CD4-positive, alpha-beta memory T cell (primary cell): ENCODE results near the gene ZNF414. TPM values are rescaled to one million over a fixed set of nuclear protein-coding genes. Genes with fewer than 3 reads are reported as not detected.

ENCODE experiments used
- CTCF ChIA-PET: fragments of 350-600 bp; sonication (Branson Sonifier 250); formaldehyde crosslinking; loops from one replicate; lab custom pipeline; 2021; ENCODE audit warnings: inconsistent platforms; ENCODE audit not compliant: partially characterized antibody; lab: Charles Lee
- POLR2A ChIA-PET: fragments of 350-600 bp; sonication (Branson Sonifier 250); formaldehyde crosslinking; loops from one replicate; lab custom pipeline; 2021; ENCODE audit not compliant: partially characterized antibody; lab: Charles Lee
- DNase-seq, 5 donors: peaks; one replicate each; pipeline versions ENCODE4 v3.0.0 to v3.0.0-alpha.2; 2020 to 2022; ENCODE audit warnings: mixed read lengths in 1 of 5
- H3K27ac ChIP-seq: one replicate; pipeline ENCODE4 v1.7.0; 2013; ENCODE audit warnings: low read depth, low read length
- H3K27me3 ChIP-seq: 2 replicates; pipeline ENCODE4 v1.7.0; 2013; ENCODE audit warnings: mild to moderate bottlenecking, low read length, moderate library complexity; ENCODE audit not compliant: insufficient read depth
- H3K36me3 ChIP-seq: 2 replicates; pipeline ENCODE4 v1.7.0; 2013; ENCODE audit warnings: mild to moderate bottlenecking, low read length, moderate library complexity; ENCODE audit not compliant: insufficient read depth
- H3K4me1 ChIP-seq: 2 replicates; pipeline ENCODE4 v1.7.0; 2013; ENCODE audit warnings: mild to moderate bottlenecking, low read length, moderate library complexity; ENCODE audit not compliant: insufficient read depth
- H3K4me3 ChIP-seq, 2 donors: one replicate each; pipeline ENCODE4 v1.7.0; 2013; ENCODE audit warnings: low read length in 2 of 2, mild to moderate bottlenecking in 1 of 2
- H3K9me3 ChIP-seq, 2 donors: one replicate each; pipeline ENCODE4 v1.7.0; 2013; ENCODE audit warnings: low read length in 2 of 2, control low read depth in 1 of 2; ENCODE audit not compliant: control insufficient read depth in 1 of 2
- H3K27ac Mint-ChIP-seq, 7 donors: one replicate each; pipeline ENCODE4 v1.8.0; 2020 to 2021; ENCODE audit warnings: mixed read lengths in 7 of 7, mild to moderate bottlenecking in 6 of 7, inconsistent platforms in 3 of 7, moderate library complexity in 3 of 7
- H3K27me3 Mint-ChIP-seq, 2 donors: one replicate each; pipeline ENCODE4 v1.8.0; 2020 to 2021; ENCODE audit warnings: mixed read lengths in 2 of 2
- H3K36me3 Mint-ChIP-seq, 2 donors: one replicate each; pipeline ENCODE4 v1.8.0; 2020 to 2021; ENCODE audit warnings: mixed read lengths in 2 of 2, inconsistent platforms in 1 of 2, mild to moderate bottlenecking in 1 of 2
- H3K4me1 Mint-ChIP-seq, 4 donors: one replicate each; pipeline ENCODE4 v1.8.0; 2020 to 2021; ENCODE audit warnings: mixed read lengths in 4 of 4, mild to moderate bottlenecking in 1 of 4
- H3K4me3 Mint-ChIP-seq, 8 donors: one replicate each; pipeline ENCODE4 v1.8.0; 2020 to 2021; ENCODE audit warnings: mixed read lengths in 8 of 8, mild to moderate bottlenecking in 7 of 8, moderate library complexity in 6 of 8, inconsistent platforms in 3 of 8
- H3K9me3 Mint-ChIP-seq, 8 donors: one replicate each; pipeline ENCODE4 v1.8.0; 2020 to 2021; ENCODE audit warnings: mixed read lengths in 8 of 8, mild to moderate bottlenecking in 5 of 8, inconsistent platforms in 3 of 8, moderate library complexity in 1 of 8
- intact Hi-C: fragments of 100-400 bp; cut with micrococcal nuclease; formaldehyde crosslinking; loops from one replicate; pipeline ENCODE4 v1.15.1; 2023
- polyA plus RNA-seq, 2 donors: library from polyadenylated mRNA; unstranded; fragments of 300-500 nt; fragmentation: Illumina TruSeq; gene quantifications; one replicate each; pipeline ENCODE4 v1.2.3, GENCODE V29; 2021
- total RNA-seq, 2 experiments: library from RNA; stranded (reverse); gene quantifications; one replicate each; pipeline ENCODE4 v1.2.3, GENCODE V29; 2021

The ZNF414 gene
- total and polyA plus RNA-seq, 4 experiments from 2014 or later: 9.5 to 50.4 (median 35.4) TPM

- POLR2A ChIA-PET: interaction anchor here (1.2 kb wide), 1 partner anchor 77 kb away, joined by 3 read pairs; no protein-coding TSS in a partner anchor
- Mint-ChIP-seq H3K36me3 (no peaks in the 10 kb centered on the region), H3K4me3 (no peak overlapping the region), H3K9me3 (no peaks in the 10 kb centered on the region), H3K4me1 (peaks cover under 1 to 20% (median 5%) of the 10 kb centered on the region in 4 donors), H3K27me3 (no peaks in the 10 kb centered on the region), H3K27ac (no peak overlapping the region)
- Histone ChIP-seq H3K36me3 (no peaks in the 10 kb centered on the region), H3K27ac (no peak overlapping the region), H3K27me3 (no peaks in the 10 kb centered on the region), H3K9me3 (no peaks in the 10 kb centered on the region), H3K4me1 (peaks cover 4% of the 10 kb centered on the region), H3K4me3 (no peak overlapping the region)
- DNase-seq: peak in 1 of 5 donors; percentile 3
- CTCF ChIA-PET: interaction anchor here (0.9 kb wide), 1 partner anchor 11 kb away, joined by 4 read pairs; no protein-coding TSS in a partner anchor
- intact Hi-C loops: no loop called here
Measured at GRCh38 chr19:8499048-8499833, 14.7 kb downstream of the ZNF414 start.

GRCh38 chr19:8498295-8498694 lies 15.7 kb downstream of the ZNF414 start:
- DNase-seq: peak in 1 of 5 donors; percentile 27
- Histone ChIP-seq H3K9me3 (no peaks in the 10 kb centered on the region), H3K27me3 (no peaks in the 10 kb centered on the region), H3K36me3 (no peaks in the 10 kb centered on the region), H3K4me1 (peaks cover 8% of the 10 kb centered on the region), H3K27ac (no peak overlapping the region), H3K4me3 (no peak overlapping the region)
- Mint-ChIP-seq H3K27ac (no peak overlapping the region), H3K4me1 (peaks cover 4 to 19% (median 7%) of the 10 kb centered on the region in 4 donors), H3K27me3 (no peaks in the 10 kb centered on the region), H3K4me3 (no peak overlapping the region), H3K9me3 (no peaks in the 10 kb centered on the region), H3K36me3 (no peaks in the 10 kb centered on the region)
- POLR2A ChIA-PET: no interaction called here
- CTCF ChIA-PET: interaction anchor here (1.1 kb wide), 1 partner anchor 80 kb away, joined by 3 read pairs; no protein-coding TSS in a partner anchor
- intact Hi-C loops: no loop called here

GRCh38 chr19:8494158-8494557 lies 19.8 kb downstream of the ZNF414 start:
- no peaks in the 10 kb centered on the region for H3K9me3 Mint-ChIP-seq
- Histone ChIP-seq H3K9me3 (no peaks in the 10 kb centered on the region), H3K4me1 (peaks cover 8% of the 10 kb centered on the region), H3K4me3 (no peak overlapping the region), H3K27ac (no peak overlapping the region), H3K36me3 (no peaks in the 10 kb centered on the region), H3K27me3 (no peaks in the 10 kb centered on the region)
- ChIA-PET CTCF (interaction anchor here (0.8 to 3.5 kb wide), 8 partner anchors 11 to 97 kb away, joined by 3 to 30 read pairs (median 4); partner anchors contain the start of gene MYO1F), POLR2A (interaction anchor here (0.9 to 2.2 kb wide), 4 partner anchors 12 to 24 kb away, joined by 3 to 15 read pairs (median 5); partner anchors contain the start of gene ZNF414)
- intact Hi-C loops: no loop called here
- DNase-seq: no peak
- H3K27me3 Mint-ChIP-seq: no peaks in the 10 kb centered on the region
- H3K4me1 Mint-ChIP-seq: peaks cover 4 to 17% (median 4%) of the 10 kb centered on the region in 4 donors
- H3K4me3 Mint-ChIP-seq: no peak overlapping the region
- H3K36me3 Mint-ChIP-seq: peaks cover 3 to 4% of the 10 kb centered on the region in 2 donors
- H3K27ac Mint-ChIP-seq: peak overlapping the region; percentile 38 to 84 (median 64)

- peaks cover 19% of the 10 kb centered on the region for H3K36me3 ChIP-seq
- POLR2A ChIA-PET: interaction anchor here (0.6 to 1.5 kb wide), 2 partner anchors 24 to 28 kb away, joined by 3 to 4 read pairs; no protein-coding TSS in a partner anchor
- DNase-seq: no peak
- H3K4me1 ChIP-seq: peaks cover 25% of the 10 kb centered on the region
- no peaks in the 10 kb centered on the region for H3K27me3 ChIP-seq
- no peak overlapping the region for H3K4me3 ChIP-seq
- peaks cover 17 to 38% (median 23%) of the 10 kb centered on the region in 4 donors for H3K4me1 Mint-ChIP-seq
- intact Hi-C loops: no loop called here
- no peaks in the 10 kb centered on the region for H3K27me3 Mint-ChIP-seq
- CTCF ChIA-PET: interaction anchor here (0.6 to 1.4 kb wide), 2 partner anchors 9 to 68 kb away, joined by 3 read pairs; no protein-coding TSS in a partner anchor
- no peak overlapping the region for H3K27ac ChIP-seq
- H3K4me3 Mint-ChIP-seq: no peak overlapping the region
- peaks cover 27 to 30% of the 10 kb centered on the region in 2 donors for H3K36me3 Mint-ChIP-seq
- peak overlapping the region in 1 of 7 donors; percentile 25 for H3K27ac Mint-ChIP-seq
- no peaks in the 10 kb centered on the region for H3K9me3 Mint-ChIP-seq
- H3K9me3 ChIP-seq: no peaks in the 10 kb centered on the region
Measured at GRCh38 chr19:8491574-8491973, 22.4 kb downstream of the ZNF414 start.

GRCh38 chr19:8490873-8491272 lies 23.1 kb downstream of the ZNF414 start:
- Mint-ChIP-seq H3K4me3 (no peak overlapping the region), H3K36me3 (peaks cover 31 to 35% of the 10 kb centered on the region in 2 donors), H3K9me3 (no peaks in the 10 kb centered on the region), H3K27ac (peak overlapping the region in 2 of 7 donors; percentile 68 to 75), H3K27me3 (no peaks in the 10 kb centered on the region), H3K4me1 (peaks cover 22 to 44% (median 28%) of the 10 kb centered on the region in 4 donors)
- no peak overlapping the region for H3K4me3 ChIP-seq
- CTCF ChIA-PET: interaction anchor here (1.4 kb wide), 1 partner anchor 10 kb away, joined by 3 read pairs; no protein-coding TSS in a partner anchor
- peaks cover 26% of the 10 kb centered on the region for H3K36me3 ChIP-seq
- H3K4me1 ChIP-seq: peaks cover 32% of the 10 kb centered on the region
- intact Hi-C loops: no loop called here
- H3K9me3 ChIP-seq: no peaks in the 10 kb centered on the region
- DNase-seq: no peak
- no peak overlapping the region for H3K27ac ChIP-seq
- POLR2A ChIA-PET: interaction anchor here (1.5 kb wide), 1 partner anchor 25 kb away, joined by 4 read pairs; no protein-coding TSS in a partner anchor
- no peaks in the 10 kb centered on the region for H3K27me3 ChIP-seq

GRCh38 chr19:8490395-8490760 lies 23.6 kb downstream of the ZNF414 start:
- no peak for DNase-seq
- Mint-ChIP-seq H3K9me3 (no peaks in the 10 kb centered on the region), H3K27me3 (no peaks in the 10 kb centered on the region), H3K36me3 (peaks cover 32 to 37% of the 10 kb centered on the region in 2 donors), H3K4me1 (peaks cover 19 to 44% (median 28%) of the 10 kb centered on the region in 4 donors), H3K27ac (no peak overlapping the region), H3K4me3 (no peak overlapping the region)
- peaks cover 31% of the 10 kb centered on the region for H3K36me3 ChIP-seq
- peaks cover 37% of the 10 kb centered on the region for H3K4me1 ChIP-seq
- intact Hi-C loops: no loop called here
- no peaks in the 10 kb centered on the region for H3K9me3 ChIP-seq
- H3K4me3 ChIP-seq: no peak overlapping the region
- no peaks in the 10 kb centered on the region for H3K27me3 ChIP-seq
- no peak overlapping the region for H3K27ac ChIP-seq
- CTCF ChIA-PET: no interaction called here
- POLR2A ChIA-PET: interaction anchor here (1.5 kb wide), 1 partner anchor 25 kb away, joined by 4 read pairs; no protein-coding TSS in a partner anchor
